Keratinocyte (primary cell): ENCODE results near the gene OPRL1. TPM values are rescaled to one million over a fixed set of nuclear protein-coding genes. Genes with fewer than 3 reads are reported as not detected.

Experiments
- DNase-seq: peaks from one replicate; pipeline ENCODE4 v3.0.0-alpha.2; 2011; ENCODE audit warnings: low read depth, missing footprints, low spot score
- FAIRE-seq: peaks from 2 replicates; lab custom pipeline; 2011; peaks lifted over from hg19 to GRCh38; lab: Jason Lieb, UNC
- H2AFZ ChIP-seq: 2 replicates; pipeline ENCODE4 v1.6.0; 2012; ENCODE audit warnings: low read length, control low read depth, inconsistent platforms; ENCODE audit not compliant: control insufficient read depth
- H3K27ac ChIP-seq: 2 replicates; pipeline ENCODE4 v1.5.1; 2011; ENCODE audit warnings: low read length; ENCODE audit not compliant: control insufficient read depth, insufficient read depth
- H3K27me3 ChIP-seq: 3 replicates; pipeline ENCODE4 v1.6.0; 2011; ENCODE audit warnings: low read length; ENCODE audit not compliant: control insufficient read depth, insufficient read depth; ENCODE audit errors: extremely low read depth
- H3K36me3 ChIP-seq, 2 experiments: 2 replicates in 1 of 2; 3 replicates in 1 of 2; pipeline ENCODE4 v1.5.1; 2011; ENCODE audit warnings: low read length in 2 of 2, mild to moderate bottlenecking in 1 of 2; ENCODE audit not compliant: control insufficient read depth in 2 of 2, insufficient read depth in 2 of 2; ENCODE audit errors: extremely low read depth in 1 of 2
- H3K4me1 ChIP-seq: 3 replicates; pipeline ENCODE4 v1.5.1; 2011; ENCODE audit warnings: low read length; ENCODE audit not compliant: control insufficient read depth, insufficient read depth; ENCODE audit errors: extremely low read depth
- H3K4me2 ChIP-seq: 3 replicates; pipeline ENCODE4 v1.6.0; 2011; ENCODE audit warnings: low read depth, low read length; ENCODE audit not compliant: control insufficient read depth, insufficient read depth; ENCODE audit errors: extremely low read depth
- H3K4me3 ChIP-seq, 3 experiments: fragments of 200-600 bp in 1 of 3; sonication (generic) in 1 of 3; 2 replicates in 2 of 3; 3 replicates in 1 of 3; pipeline ENCODE4 v1.5.1; 2011 to 2016; ENCODE audit warnings: low read length in 3 of 3, mild to moderate bottlenecking in 3 of 3, control low read depth in 2 of 3, inconsistent platforms in 1 of 3, low read depth in 1 of 3, mixed read lengths in 1 of 3, mixed run types in 1 of 3, moderate library complexity in 1 of 3; ENCODE audit not compliant: control insufficient read depth in 2 of 3, insufficient read depth in 2 of 3; ENCODE audit errors: extremely low read depth in 1 of 3
- H3K79me2 ChIP-seq: 2 replicates; pipeline ENCODE4 v1.6.0; 2012; ENCODE audit warnings: low read length; ENCODE audit not compliant: control insufficient read depth, insufficient read depth
- H3K9ac ChIP-seq: 3 replicates; pipeline ENCODE4 v1.6.0; 2011; ENCODE audit warnings: low read length; ENCODE audit not compliant: control insufficient read depth, insufficient read depth; ENCODE audit errors: extremely low read depth
- H3K9me1 ChIP-seq: 3 replicates; pipeline ENCODE4 v1.6.0; 2011; ENCODE audit warnings: low read length; ENCODE audit not compliant: control insufficient read depth, insufficient read depth; ENCODE audit errors: extremely low read depth
- H3K9me3 ChIP-seq: 2 replicates; pipeline ENCODE4 v1.5.1; 2012; ENCODE audit warnings: low read depth, low read length; ENCODE audit not compliant: control insufficient read depth
- H4K20me1 ChIP-seq: 3 replicates; pipeline ENCODE4 v1.6.0; 2011; ENCODE audit warnings: low read length; ENCODE audit not compliant: control insufficient read depth, insufficient read depth; ENCODE audit errors: extremely low read depth
- CTCF ChIP-seq, 3 experiments: IDR thresholded peaks in 1 of 3; conservative IDR thresholded peaks in 1 of 3; optimal IDR thresholded peaks in 1 of 3; 2 replicates in 2 of 3; 3 replicates in 1 of 3; pipeline versions ENCODE3 to v1.5.1; 2011; ENCODE audit warnings: low read length in 3 of 3, mild to moderate bottlenecking in 3 of 3, moderate library complexity in 2 of 3, control low read depth in 1 of 3, inconsistent platforms in 1 of 3; ENCODE audit not compliant: insufficient read depth in 2 of 3; ENCODE audit errors: extremely low read depth in 1 of 3
- EZH2 ChIP-seq: IDR thresholded peaks from one replicate; pipeline ENCODE4 v1.6.1; 2012; ENCODE audit warnings: inconsistent platforms, mild to moderate bottlenecking, low read length, moderate library complexity
- dilution Hi-C: fragments of 300-500 bp; cut with MboI; formaldehyde crosslinking; loops from one replicate; pipeline ENCODE4 v1.7.0; 2020; ENCODE audit warnings: low sequenced_read_pairs; ENCODE audit not compliant: extremely low pct_ligation_motif_present
- polyA plus RNA-seq, 5 experiments: library from polyadenylated mRNA; depleted of rRNA in 3 of 5; stranded (reverse) in 3 of 5; stranded (forward) in 1 of 5; unstranded in 1 of 5; fragments of >200 nt; gene quantifications; 1 replicate in 1 of 5; 2 replicates in 3 of 5; 3 replicates in 1 of 5; pipeline versions ENCODE4 v1.2.1 to v1.2.3, GENCODE V29; 2011 to 2012; ENCODE audit warnings: missing spikeins in 2 of 5, low read depth in 1 of 5, low replicate concordance in 1 of 5

The OPRL1 gene
- polyA plus RNA-seq, 1 donor (not counting 4 experiments of a cell fraction or from before 2014, with no cell fraction given), result 0.25 TPM

- peak overlapping the region; percentile 78 for H3K9ac ChIP-seq
- H3K36me3 ChIP-seq, result no peaks in the 10 kb centered on the region
- dilution Hi-C loops, result no loop called here
- H3K27ac ChIP-seq, result no peak overlapping the region
- DNase-seq (no peak), FAIRE-seq (no peak)
- no peaks in the 10 kb centered on the region for H3K79me2 ChIP-seq
- no peak for TF ChIP-seq CTCF (optimal IDR thresholded peaks at IDR 0.05 in 1 of 3, IDR thresholded peaks at IDR 0.05 in 1 of 3, conservative IDR thresholded peaks at IDR 0.05 in 1 of 3; ENCODE audit: extremely low read depth in 1 of 3, insufficient read depth in 2 of 3, low read length in 3 of 3)
- no peak for TF ChIP-seq EZH2
- peak overlapping the region; percentile 86 for H3K4me2 ChIP-seq
- H4K20me1 ChIP-seq, result no peaks in the 10 kb centered on the region
- H3K9me3 ChIP-seq, result no peaks in the 10 kb centered on the region
- no peak overlapping the region for H2AFZ ChIP-seq
- peak overlapping the region; percentile 70 to 85 (median 78) for H3K4me3 ChIP-seq
- H3K4me1 ChIP-seq, result peaks cover 42% of the 10 kb centered on the region
- H3K27me3 ChIP-seq, result no peaks in the 10 kb centered on the region
- no peaks in the 10 kb centered on the region for H3K9me1 ChIP-seq
These were observed 15.7 kb upstream of the OPRL1 start for GRCh38 chr20:64064145-64064698.

- H3K27ac ChIP-seq, result no peak overlapping the region
- no peak overlapping the region for H3K9ac ChIP-seq
- no peak overlapping the region for H3K4me3 ChIP-seq
- DNase-seq (no peak), FAIRE-seq (no peak)
- H3K79me2 ChIP-seq, result no peaks in the 10 kb centered on the region
- H3K9me1 ChIP-seq, result no peaks in the 10 kb centered on the region
- no peaks in the 10 kb centered on the region for H4K20me1 ChIP-seq
- H3K36me3 ChIP-seq, result no peaks in the 10 kb centered on the region
- no peaks in the 10 kb centered on the region for H3K9me3 ChIP-seq
- H3K4me1 ChIP-seq, result peaks cover 42% of the 10 kb centered on the region
- dilution Hi-C loops, result no loop called here
- no peak for TF ChIP-seq CTCF (optimal IDR thresholded peaks at IDR 0.05 in 1 of 3, IDR thresholded peaks at IDR 0.05 in 1 of 3, conservative IDR thresholded peaks at IDR 0.05 in 1 of 3; ENCODE audit: extremely low read depth in 1 of 3, insufficient read depth in 2 of 3, low read length in 3 of 3)
- no peak for TF ChIP-seq EZH2
- peak overlapping the region; percentile 32 for H3K4me2 ChIP-seq
- H2AFZ ChIP-seq, result no peak overlapping the region
- H3K27me3 ChIP-seq, result no peaks in the 10 kb centered on the region
These were observed 14.6 kb upstream of the OPRL1 start for GRCh38 chr20:64065062-64065973.
